CD8-positive, alpha-beta memory T cell (primary cell): ENCODE data around the gene NMU. TPM values are rescaled to one million over a fixed set of nuclear protein-coding genes. Genes with fewer than 3 reads are reported as not detected.
"Not testable (repeated sequence)": the region's sequence is repeated elsewhere in the genome, so short reads cannot be mapped to it uniquely, and the experiment has no call there.

Source experiments
- CTCF ChIA-PET: fragments of 350-600 bp; sonication (Branson Sonifier 250); formaldehyde crosslinking; loops from one replicate; lab custom pipeline; 2021; ENCODE audit warnings: antibody characterized with exemption; lab: Charles Lee
- POLR2A ChIA-PET: fragments of 350-600 bp; sonication (Branson Sonifier 250); formaldehyde crosslinking; loops from one replicate; lab custom pipeline; 2021; ENCODE audit warnings: antibody characterized with exemption; lab: Charles Lee
- DNase-seq, 5 donors: peaks; one replicate each; pipeline versions ENCODE4 v3.0.0 to v3.0.0-alpha.2; 2020 to 2022; ENCODE audit warnings: mixed read lengths in 1 of 5
- H3K27ac ChIP-seq: one replicate; pipeline ENCODE4 v1.7.0; 2013; ENCODE audit warnings: low read depth, mild to moderate bottlenecking, low read length, moderate library complexity
- H3K27me3 ChIP-seq: 2 replicates; pipeline ENCODE4 v1.7.0; 2013; ENCODE audit warnings: low read length, mild to moderate bottlenecking; ENCODE audit not compliant: insufficient read depth, poor library complexity, severe bottlenecking
- H3K36me3 ChIP-seq: 2 replicates; pipeline ENCODE4 v1.7.0; 2013; ENCODE audit warnings: mild to moderate bottlenecking, low read length, moderate library complexity; ENCODE audit not compliant: insufficient read depth
- H3K4me1 ChIP-seq: 2 replicates; pipeline ENCODE4 v1.7.0; 2013; ENCODE audit warnings: mild to moderate bottlenecking, low read length, moderate library complexity; ENCODE audit not compliant: insufficient read depth
- H3K4me3 ChIP-seq: 2 replicates; pipeline ENCODE4 v1.7.0; 2013; ENCODE audit warnings: mild to moderate bottlenecking, low read length
- H3K9me3 ChIP-seq: 2 replicates; pipeline ENCODE4 v1.7.0; 2013; ENCODE audit warnings: mild to moderate bottlenecking, low read length
- H3K27ac Mint-ChIP-seq, 8 donors: one replicate each; pipeline ENCODE4 v1.8.0; 2020 to 2021; ENCODE audit warnings: mixed read lengths in 8 of 8, mild to moderate bottlenecking in 6 of 8, inconsistent platforms in 3 of 8, moderate library complexity in 3 of 8
- H3K27me3 Mint-ChIP-seq, 2 donors: one replicate each; pipeline ENCODE4 v1.8.0; 2020 to 2021; ENCODE audit warnings: mixed read lengths in 2 of 2, mild to moderate bottlenecking in 1 of 2, moderate library complexity in 1 of 2
- H3K36me3 Mint-ChIP-seq, 3 donors: one replicate each; pipeline ENCODE4 v1.8.0; 2020 to 2021; ENCODE audit warnings: mixed read lengths in 3 of 3, inconsistent platforms in 1 of 3, mild to moderate bottlenecking in 1 of 3
- H3K4me1 Mint-ChIP-seq, 3 donors: one replicate each; pipeline ENCODE4 v1.8.0; 2020 to 2021; ENCODE audit warnings: mixed read lengths in 3 of 3, inconsistent platforms in 1 of 3, mild to moderate bottlenecking in 1 of 3
- H3K4me3 Mint-ChIP-seq, 7 donors: one replicate each; pipeline ENCODE4 v1.8.0; 2020 to 2021; ENCODE audit warnings: mixed read lengths in 7 of 7, mild to moderate bottlenecking in 6 of 7, moderate library complexity in 4 of 7, inconsistent platforms in 2 of 7
- H3K9me3 Mint-ChIP-seq, 5 donors: one replicate each; pipeline ENCODE4 v1.8.0; 2020 to 2022; ENCODE audit warnings: mixed read lengths in 5 of 5, mild to moderate bottlenecking in 3 of 5, moderate library complexity in 2 of 5, inconsistent platforms in 1 of 5
- polyA plus RNA-seq: library from polyadenylated mRNA; unstranded; fragments of 300-500 nt; fragmentation: Illumina TruSeq; gene quantifications from one replicate; pipeline ENCODE4 v1.2.3, GENCODE V29; 2021
- total RNA-seq, 2 experiments: library from RNA; stranded (reverse); gene quantifications; one replicate each; pipeline ENCODE4 v1.2.3, GENCODE V29; 2021

Gene NMU
- total and polyA plus RNA-seq, 3 experiments from 2014 or later, result 2.2 TPM; not detected in 2

- DNase-seq, POLR2A ChIA-PET, H3K27ac ChIP-seq, H3K9me3 ChIP-seq, H3K4me3 ChIP-seq, H3K27me3 ChIP-seq, H3K27me3 Mint-ChIP-seq, H3K36me3 Mint-ChIP-seq, H3K9me3 Mint-ChIP-seq, H3K27ac Mint-ChIP-seq, H3K36me3 ChIP-seq: not testable (repeated sequence)
- Mint-ChIP-seq H3K4me1 (peaks cover 14 to 31% (median 20%) of the 10 kb centered on the region in 3 donors), H3K4me3 (peak overlapping the region in 1 of 7 donors; percentile 56)
- CTCF ChIA-PET, result interaction anchor here (1.1 to 1.8 kb wide), 3 partner anchors 203 to 239 kb away, joined by 3 to 9 read pairs (median 3); partner anchors contain the start of gene SRD5A3
- peaks cover 11% of the 10 kb centered on the region for H3K4me1 ChIP-seq
Observed at GRCh38 chr4:55551964-55552363, 84.1 kb downstream of the NMU start.

GRCh38 chr4:55549888-55550287, 86.2 kb downstream of the NMU start:
- Histone ChIP-seq H3K9me3 (no peaks in the 10 kb centered on the region), H3K36me3 (no peaks in the 10 kb centered on the region), H3K27ac (no peak overlapping the region), H3K4me3 (no peak overlapping the region), H3K27me3 (no peaks in the 10 kb centered on the region), H3K4me1 (peaks cover 11% of the 10 kb centered on the region)
- peak overlapping the region in 1 of 7 donors; percentile 90 for H3K4me3 Mint-ChIP-seq
- H3K27ac Mint-ChIP-seq, result peak overlapping the region in 2 of 8 donors; percentile 33 to 92
- H3K27me3 Mint-ChIP-seq, result peaks cover 2 to 8% of the 10 kb centered on the region in 2 donors
- POLR2A ChIA-PET, result no interaction called here
- CTCF ChIA-PET, result interaction anchor here (1.4 to 2.2 kb wide), 3 partner anchors 154 to 238 kb away, joined by 3 to 12 read pairs (median 6); partner anchors contain the start of genes SRD5A3 and TMEM165
- peaks cover 0 to 6% (median 0%) of the 10 kb centered on the region in 3 donors for H3K36me3 Mint-ChIP-seq
- H3K9me3 Mint-ChIP-seq, result no peaks in the 10 kb centered on the region
- peaks cover 18 to 38% (median 27%) of the 10 kb centered on the region in 3 donors for H3K4me1 Mint-ChIP-seq
- no peak for DNase-seq

- no peaks in the 10 kb centered on the region for H3K9me3 Mint-ChIP-seq
- peaks cover 25 to 45% (median 41%) of the 10 kb centered on the region in 3 donors for H3K4me1 Mint-ChIP-seq
- Histone ChIP-seq H3K9me3 (no peaks in the 10 kb centered on the region), H3K27me3 (no peaks in the 10 kb centered on the region), H3K36me3 (no peaks in the 10 kb centered on the region), H3K27ac (no peak overlapping the region), H3K4me1 (peaks cover 6% of the 10 kb centered on the region), H3K4me3 (no peak overlapping the region)
- POLR2A ChIA-PET, result no interaction called here
- peaks cover 0 to 6% of the 10 kb centered on the region in 2 donors for H3K27me3 Mint-ChIP-seq
- H3K36me3 Mint-ChIP-seq, result peaks cover 0 to 6% (median 0%) of the 10 kb centered on the region in 3 donors
- H3K27ac Mint-ChIP-seq, result peak overlapping the region in 6 of 8 donors; percentile 37 to 92 (median 86)
- no peak for DNase-seq
- CTCF ChIA-PET, result no interaction called here
- H3K4me3 Mint-ChIP-seq, result peak overlapping the region; percentile 90 to 98 (median 94)
Observed at GRCh38 chr4:55547918-55548317, 88.2 kb downstream of the NMU start.

- no peak for DNase-seq
- peaks cover 6% of the 10 kb centered on the region for H3K4me1 ChIP-seq
- ChIA-PET CTCF (interaction anchor here (0.7 to 2.6 kb wide), 2 partner anchors 152 to 202 kb away, joined by 4 to 12 read pairs; partner anchors contain the start of genes SRD5A3 and TMEM165), POLR2A (interaction anchor here (3.1 kb wide), 1 partner anchor 202 kb away, joined by 10 read pairs; the partner anchor contains the start of gene SRD5A3)
- H3K9me3 ChIP-seq, result no peaks in the 10 kb centered on the region
- no peaks in the 10 kb centered on the region for H3K27me3 ChIP-seq
- H3K4me3 ChIP-seq, result peak overlapping the region; percentile 71
- no peaks in the 10 kb centered on the region for H3K36me3 ChIP-seq
- peaks cover 0 to 6% of the 10 kb centered on the region in 2 donors for H3K27me3 Mint-ChIP-seq
- peaks cover 27 to 46% (median 42%) of the 10 kb centered on the region in 3 donors for H3K4me1 Mint-ChIP-seq
- H3K27ac ChIP-seq, result peak overlapping the region; percentile 74
- H3K9me3 Mint-ChIP-seq, result no peaks in the 10 kb centered on the region
- H3K36me3 Mint-ChIP-seq, result peaks cover 0 to 6% (median 0%) of the 10 kb centered on the region in 3 donors
- H3K27ac Mint-ChIP-seq, result peak overlapping the region; percentile 85 to 96 (median 92)
- H3K4me3 Mint-ChIP-seq, result peak overlapping the region; percentile 90 to 98 (median 94)
Observed at GRCh38 chr4:55547466-55547770, 88.7 kb downstream of the NMU start.

- Histone ChIP-seq H3K4me3 (peak within 1 kb of the TSS; percentile 71), H3K4me1 (peaks cover 6% of the 10 kb centered on the region), H3K27me3 (no peaks in the 10 kb centered on the region), H3K27ac (peak within 1 kb of the TSS; percentile 81), H3K9me3 (no peaks in the 10 kb centered on the region), H3K36me3 (no peaks in the 10 kb centered on the region)
- no peaks in the 10 kb centered on the region for H3K9me3 Mint-ChIP-seq
- H3K4me3 Mint-ChIP-seq, result peak within 1 kb of the TSS; percentile 90 to 98 (median 95)
- H3K27me3 Mint-ChIP-seq, result peaks cover 0 to 6% of the 10 kb centered on the region in 2 donors
- peaks cover 29 to 50% (median 43%) of the 10 kb centered on the region in 3 donors for H3K4me1 Mint-ChIP-seq
- DNase-seq, result peak; percentile 78 to 88 (median 84)
- CTCF ChIA-PET, result interaction anchor here (0.7 to 2.6 kb wide), 4 partner anchors 102 to 202 kb away, joined by 3 to 12 read pairs (median 4); partner anchors contain the start of genes SRD5A3 and TMEM165
- H3K27ac Mint-ChIP-seq, result peak within 1 kb of the TSS; percentile 87 to 99 (median 95)
- peaks cover 0 to 6% (median 0%) of the 10 kb centered on the region in 3 donors for H3K36me3 Mint-ChIP-seq
- POLR2A ChIA-PET, result interaction anchor here (0.6 to 3.1 kb wide), 7 partner anchors 9 to 1427 kb away, joined by 3 to 21 read pairs (median 4); partner anchors contain the start of genes SRD5A3 and TMEM165
Observed at GRCh38 chr4:55546756-55547465, 89.2 kb downstream of the NMU start, which contains the start of gene CLOCK. TSS of gene CLOCK (minus strand) at chr4:55546909. CDS start at chr4:55482785, 64,124 bp downstream.

GRCh38 chr4:55546506-55546755, 89.7 kb downstream of the NMU start:
- POLR2A ChIA-PET, result interaction anchor here (0.6 to 3.1 kb wide), 9 partner anchors 8 to 1428 kb away, joined by 3 to 21 read pairs (median 5); partner anchors contain the start of genes REST, SRD5A3 and TMEM165
- Histone ChIP-seq H3K27ac (peak overlapping the region; percentile 74), H3K4me3 (peak overlapping the region; percentile 71), H3K36me3 (no peaks in the 10 kb centered on the region), H3K4me1 (peaks cover 6% of the 10 kb centered on the region), H3K9me3 (no peaks in the 10 kb centered on the region), H3K27me3 (no peaks in the 10 kb centered on the region)
- H3K27me3 Mint-ChIP-seq, result peaks cover 0 to 3% of the 10 kb centered on the region in 2 donors
- H3K9me3 Mint-ChIP-seq, result no peaks in the 10 kb centered on the region
- peaks cover 29 to 55% (median 47%) of the 10 kb centered on the region in 3 donors for H3K4me1 Mint-ChIP-seq
- peak overlapping the region; percentile 90 to 98 (median 94) for H3K4me3 Mint-ChIP-seq
- DNase-seq, result peak in 1 of 5 donors; percentile 59
- CTCF ChIA-PET, result interaction anchor here (0.8 to 2.6 kb wide), 7 partner anchors 101 to 450 kb away, joined by 3 to 12 read pairs (median 3); partner anchors contain the start of genes SRD5A3 and TMEM165
- H3K27ac Mint-ChIP-seq, result peak overlapping the region in 3 of 8 donors; percentile 15 to 96 (median 92)
- H3K36me3 Mint-ChIP-seq, result peaks cover 0 to 6% (median 0%) of the 10 kb centered on the region in 3 donors

GRCh38 chr4:55545641-55546505, 90.2 kb downstream of the NMU start:
- H3K27ac Mint-ChIP-seq, result peak overlapping the region; percentile 87 to 99 (median 94)
- no peaks in the 10 kb centered on the region for H3K9me3 Mint-ChIP-seq
- Histone ChIP-seq H3K9me3 (no peaks in the 10 kb centered on the region), H3K4me1 (peaks cover 6% of the 10 kb centered on the region), H3K4me3 (peak overlapping the region; percentile 58), H3K27me3 (no peaks in the 10 kb centered on the region), H3K36me3 (no peaks in the 10 kb centered on the region), H3K27ac (peak overlapping the region; percentile 81)
- peaks cover 0 to 6% (median 0%) of the 10 kb centered on the region in 3 donors for H3K36me3 Mint-ChIP-seq
- ChIA-PET POLR2A (interaction anchor here (0.6 to 3.1 kb wide), 10 partner anchors 8 to 1432 kb away, joined by 3 to 21 read pairs (median 4); partner anchors contain the start of genes NOA1, REST, SRD5A3 and TMEM165), CTCF (interaction anchor here (0.8 to 2.6 kb wide), 9 partner anchors 8 to 451 kb away, joined by 3 to 12 read pairs (median 3); partner anchors contain the start of genes SRD5A3 and TMEM165)
- DNase-seq, result peak; percentile 58 to 75 (median 72)
- H3K27me3 Mint-ChIP-seq, result peaks cover 0 to 3% of the 10 kb centered on the region in 2 donors
- peaks cover 31 to 58% (median 51%) of the 10 kb centered on the region in 3 donors for H3K4me1 Mint-ChIP-seq
- H3K4me3 Mint-ChIP-seq, result peak overlapping the region; percentile 90 to 98 (median 95)
